NCI-H2029 treated with DMSO at 0.1 percent for 48 hours (cell line): ENCODE results near the gene HINT2.
A peak's percentile ranks its signal among the peaks of the same experiment; 100 is the strongest.

Experiments
- DNase-seq: peaks from one replicate; lab custom pipeline; 2025; lab: John Stamatoyannopoulos, UW

Gene HINT2

DNA sequence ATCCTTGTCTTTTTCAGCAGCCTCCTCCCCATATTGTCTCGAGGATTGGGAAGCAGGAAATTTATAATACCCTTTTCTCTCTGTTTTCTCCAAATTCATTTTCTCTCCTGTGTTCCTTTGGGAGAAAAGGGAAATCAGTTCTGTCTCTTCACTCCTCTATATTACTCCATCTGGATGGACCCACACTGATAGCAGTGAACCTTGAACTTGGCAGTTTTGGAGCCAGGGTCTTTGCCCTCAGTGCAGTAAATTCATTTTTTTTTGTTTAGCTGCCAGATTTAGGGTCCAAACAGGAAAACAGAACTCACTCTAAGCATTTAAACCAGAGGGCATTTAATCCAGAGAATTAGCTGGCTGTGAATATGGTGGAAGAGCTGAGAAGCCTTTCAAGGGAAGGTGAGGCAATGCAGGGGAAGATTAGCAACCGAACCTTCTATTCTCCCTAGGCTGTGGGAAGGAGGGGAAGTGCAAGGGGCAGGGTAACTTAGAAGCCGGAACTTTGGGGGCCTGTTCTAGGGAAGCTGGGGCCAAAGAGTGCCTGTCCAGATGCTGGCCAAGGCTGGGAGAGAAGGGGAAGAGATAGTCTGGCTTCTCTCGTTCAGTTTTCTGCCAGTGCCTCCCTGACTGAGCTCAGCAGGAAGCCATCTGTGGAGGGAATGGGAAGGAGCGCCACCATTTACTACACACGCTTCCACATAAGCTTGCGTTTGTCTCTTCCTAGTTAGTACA lies 39.8 kb downstream of the HINT2 start:
- DNase-seq = peak; percentile 27

DNA sequence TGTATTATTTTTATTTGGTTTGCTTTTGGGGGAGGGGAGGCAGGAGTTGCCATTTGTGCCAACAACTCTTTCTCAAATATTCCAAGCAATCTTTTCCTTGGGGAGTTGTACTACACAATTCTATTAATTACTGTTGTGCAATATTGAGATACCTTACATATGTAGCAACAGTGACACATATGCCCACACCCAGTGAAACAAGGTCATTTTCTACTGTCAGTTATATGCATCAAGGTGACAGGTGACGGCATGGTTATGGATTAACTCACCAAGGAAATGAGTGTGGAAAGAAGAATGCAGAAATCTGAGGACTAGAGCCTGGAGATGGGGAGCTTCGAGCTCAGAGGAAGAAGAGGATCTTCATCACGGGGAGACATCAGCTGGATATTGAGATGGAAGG lies 42.9 kb downstream of the HINT2 start:
- peak; percentile 67 for DNase-seq

GRCh38 chr9:35771534-35771933 lies 43.3 kb downstream of the HINT2 start:
- peak; percentile 96 for DNase-seq

DNA sequence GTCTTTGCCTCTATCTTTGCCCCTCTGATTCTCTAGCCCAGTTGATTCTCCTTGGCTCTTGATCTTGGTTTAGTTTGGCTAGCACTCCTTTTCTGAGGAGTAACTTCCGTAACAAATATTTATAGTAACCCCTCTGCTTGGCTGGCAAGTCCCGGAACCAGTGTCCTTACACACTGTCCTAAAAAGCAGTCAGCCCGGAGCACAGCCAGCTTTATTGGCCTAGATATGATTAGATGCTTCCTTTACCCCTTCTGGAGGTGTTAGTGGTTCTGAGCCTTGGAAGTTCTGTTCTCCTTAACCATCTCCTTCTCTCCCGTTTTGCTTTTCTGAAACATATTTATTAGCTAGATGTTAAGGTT lies 43.8 kb downstream of the HINT2 start:
- DNase-seq = peak; percentile 64

GRCh38 chr9:35769763-35770162 lies 45.1 kb downstream of the HINT2 start:
- no peak for DNase-seq

- DNase-seq = no peak
Observed at GRCh38 chr9:35767458-35767857, 47.4 kb downstream of the HINT2 start.

GRCh38 chr9:35766997-35767396 lies 47.8 kb downstream of the HINT2 start:
- DNase-seq = no peak

GRCh38 chr9:35763803-35764202 lies 51.0 kb downstream of the HINT2 start:
- no peak for DNase-seq

- DNase-seq = no peak
Observed at GRCh38 chr9:35763181-35763580, 51.7 kb downstream of the HINT2 start.
